ENCODE results near the gene MC5R. TPM values are rescaled to one million over a fixed set of nuclear protein-coding genes. Genes with fewer than 3 reads are reported as not detected.

MC5R gene
- total RNA-seq = not detected in 2 replicates

DNA sequence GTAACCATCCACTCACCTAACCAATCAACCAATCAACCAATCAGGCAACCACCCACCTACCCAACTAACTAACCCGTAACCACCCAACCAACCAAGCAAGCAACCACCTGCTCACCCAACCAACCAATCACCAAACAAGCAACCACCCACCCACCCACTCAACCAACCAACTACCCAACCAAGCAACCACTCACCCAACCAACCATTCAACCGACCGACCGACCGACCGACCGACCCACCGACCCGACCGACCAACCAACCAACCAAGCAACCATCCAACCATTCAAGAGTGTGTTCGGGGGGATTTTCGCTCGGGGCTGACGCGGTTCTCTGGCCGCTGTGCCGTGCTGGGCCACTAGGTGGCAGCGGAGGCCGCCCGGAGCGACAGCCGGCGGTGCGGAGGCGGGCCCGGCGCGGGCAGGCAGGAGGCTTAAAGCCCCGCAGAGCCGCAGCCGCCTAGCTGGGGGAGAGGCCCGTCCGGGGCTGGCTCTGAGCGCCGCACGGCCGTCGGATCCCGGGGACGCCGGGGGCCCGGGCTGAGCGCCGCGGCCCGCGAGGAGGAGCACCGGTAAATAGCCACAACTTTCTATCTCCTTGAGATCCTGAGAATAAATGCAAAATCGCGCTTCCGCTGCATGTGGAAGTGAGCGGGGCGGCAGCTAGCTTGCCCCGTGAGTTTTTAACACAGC, at the start of gene MC5R:
Gene MC5R (plus strand): TSS at position 443 of the 689 bp plus-strand sequence. CDS start 1,617 bp downstream, outside the sequence.
- DNase-seq = peak; percentile 72

DNA sequence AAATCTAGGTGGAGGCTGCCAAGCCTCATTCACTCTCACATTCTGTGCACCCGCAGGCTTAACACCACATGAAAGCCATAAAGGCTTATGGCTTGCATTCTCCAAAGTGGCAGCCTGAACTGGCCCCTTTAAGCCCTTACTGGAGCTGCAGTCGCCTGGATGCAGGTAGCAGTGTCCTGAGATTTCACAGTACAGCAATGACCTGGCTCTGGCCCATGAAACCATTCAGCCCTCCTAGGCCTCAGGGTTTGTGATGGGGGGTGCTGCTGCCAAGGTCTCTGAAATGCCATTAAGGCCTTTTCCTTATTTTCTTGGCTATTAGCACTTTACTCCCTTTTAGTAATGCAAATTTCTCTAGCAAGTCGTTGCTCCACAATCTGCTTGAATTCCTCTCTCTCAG, 48.9 kb upstream of the MC5R start:
- no peak for DNase-seq

DNA sequence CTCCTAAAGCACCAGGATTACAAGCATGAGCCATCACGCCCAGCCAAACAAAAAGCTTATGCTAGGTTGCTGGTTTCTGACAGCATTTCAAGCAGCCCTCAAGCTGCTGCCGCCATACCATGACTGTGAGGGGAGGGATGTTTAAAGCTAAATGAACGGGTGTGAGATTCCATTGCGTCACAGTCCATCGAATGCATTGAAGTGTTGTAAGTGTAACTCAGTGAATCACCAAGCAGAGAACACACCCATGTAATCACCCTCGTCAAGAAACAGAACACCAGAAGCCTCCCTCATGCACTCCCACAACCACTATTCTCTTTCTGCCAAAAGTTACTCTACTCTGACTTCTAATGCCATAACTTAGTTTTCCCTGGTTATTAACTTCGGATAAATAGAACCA, 32.8 kb upstream of the MC5R start:
- DNase-seq = no peak

DNA sequence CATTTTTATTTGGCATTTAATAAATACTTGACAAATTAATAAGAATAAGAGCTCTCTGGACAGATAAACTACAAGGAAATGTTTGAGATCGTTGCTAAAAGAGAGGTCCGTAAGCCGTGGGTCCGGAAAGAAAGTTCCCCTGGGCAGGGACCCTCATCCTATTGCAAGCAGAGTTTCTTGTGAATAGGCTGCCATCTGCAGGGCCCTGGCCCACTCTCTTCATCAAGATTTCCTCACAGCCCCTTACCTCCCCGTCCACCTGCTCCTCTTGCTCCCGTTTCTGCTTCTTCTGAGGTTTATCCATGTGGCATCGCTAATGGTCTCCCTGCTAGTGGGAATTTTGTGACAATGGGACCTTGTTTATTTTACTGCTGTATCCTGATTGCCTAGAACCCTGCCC, 30.1 kb upstream of the MC5R start:
- no peak for DNase-seq

DNA sequence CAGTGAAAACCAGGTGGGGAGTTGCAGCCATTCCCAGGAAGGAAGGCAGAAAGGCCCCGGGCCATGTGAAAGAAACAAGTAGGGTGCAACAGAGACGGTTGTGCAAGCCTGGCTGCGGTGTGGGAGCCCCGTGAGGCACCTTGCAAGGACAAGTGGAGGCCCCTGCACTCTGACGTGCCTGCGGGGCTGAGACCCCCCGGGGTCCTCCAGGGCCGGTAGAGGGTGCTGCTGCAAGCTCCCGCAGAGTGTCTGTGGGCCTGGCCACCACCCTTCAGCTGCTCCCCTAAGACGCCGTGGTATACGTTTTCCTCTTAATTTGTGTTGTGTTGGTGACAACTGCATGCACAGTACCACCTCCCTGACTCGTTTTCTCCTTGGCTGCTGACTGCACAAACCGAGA, 27.4 kb upstream of the MC5R start:
- no peak for DNase-seq

DNA sequence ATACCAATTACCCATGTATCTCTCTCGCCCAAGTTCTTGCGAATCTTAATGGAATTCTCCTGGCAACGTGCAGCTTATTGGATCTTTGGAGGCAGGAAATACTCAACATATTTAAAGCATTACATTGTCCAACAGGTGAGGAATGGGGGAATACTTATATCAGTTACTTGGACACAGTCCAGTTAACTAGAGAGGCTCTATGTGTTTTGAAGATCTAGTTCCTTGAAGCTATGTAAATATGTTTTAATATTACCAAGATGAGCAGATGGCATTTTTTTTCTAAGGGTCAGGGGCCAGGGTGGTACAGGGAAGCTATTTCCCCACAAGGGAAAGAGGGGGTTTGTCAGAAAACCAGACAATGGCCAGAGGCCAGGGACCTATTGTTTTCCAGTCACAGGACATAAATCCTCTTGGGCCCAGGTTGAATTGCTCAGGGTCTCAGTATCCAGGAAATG, 26.8 kb upstream of the MC5R start:
- peak; percentile 94 for DNase-seq

DNA sequence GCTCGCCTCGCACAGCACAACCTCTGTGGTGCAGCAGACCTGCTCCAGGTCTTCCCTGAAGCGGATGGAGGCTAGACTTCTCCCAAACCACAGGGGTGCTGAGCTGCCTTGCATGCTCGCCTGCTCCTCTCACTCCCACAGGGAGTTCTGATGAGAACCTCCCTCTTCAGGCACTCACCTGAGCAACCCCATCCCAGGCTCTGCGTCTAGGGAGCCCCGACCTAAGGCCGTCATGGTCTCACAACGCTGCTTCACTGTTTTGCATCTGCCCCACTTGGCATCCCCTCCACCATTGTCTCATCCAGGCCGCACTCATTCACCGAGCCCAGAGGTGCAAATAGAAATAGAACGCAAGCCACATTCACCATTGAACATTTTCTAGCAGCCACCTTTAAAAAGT, 24.6 kb upstream of the MC5R start:
- no peak for DNase-seq

DNA sequence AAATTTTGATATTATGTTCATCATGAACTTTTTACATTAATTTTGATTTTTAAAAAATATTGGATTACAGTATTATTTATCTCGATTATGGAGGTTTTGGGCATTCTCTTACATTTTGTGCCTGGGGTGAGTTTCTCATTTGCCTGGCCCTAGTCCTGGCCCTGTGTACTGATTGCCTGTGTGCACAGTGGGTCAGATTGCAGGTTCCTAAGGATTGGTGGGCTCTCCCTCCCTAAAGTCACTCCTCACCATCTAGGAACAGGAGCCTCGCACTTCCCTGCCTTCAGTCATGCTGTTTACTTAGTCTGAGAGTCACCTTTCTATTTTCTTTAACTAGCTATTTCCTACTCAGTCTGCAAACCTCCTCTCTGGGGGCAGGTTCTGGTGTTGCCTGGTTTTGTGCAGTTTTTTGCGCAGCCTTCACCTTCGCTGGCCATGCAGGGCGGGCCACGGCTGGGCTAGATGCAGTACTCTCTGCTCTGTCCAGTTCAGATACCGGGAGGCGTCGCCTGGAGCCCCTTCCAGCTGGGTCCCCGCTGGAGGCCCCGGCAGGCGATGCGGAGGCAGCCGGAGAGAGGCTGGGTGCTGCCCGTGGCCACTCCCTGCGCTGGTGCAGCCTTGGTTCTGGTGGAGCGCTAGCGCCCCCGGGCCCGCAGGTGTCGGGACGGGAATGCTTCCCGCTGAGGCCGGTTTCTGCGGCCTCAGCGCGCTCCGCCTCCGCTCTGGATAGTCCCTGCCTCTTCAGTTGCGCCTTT, 23.3 kb upstream of the MC5R start:
- peak; percentile 83 for DNase-seq

DNA sequence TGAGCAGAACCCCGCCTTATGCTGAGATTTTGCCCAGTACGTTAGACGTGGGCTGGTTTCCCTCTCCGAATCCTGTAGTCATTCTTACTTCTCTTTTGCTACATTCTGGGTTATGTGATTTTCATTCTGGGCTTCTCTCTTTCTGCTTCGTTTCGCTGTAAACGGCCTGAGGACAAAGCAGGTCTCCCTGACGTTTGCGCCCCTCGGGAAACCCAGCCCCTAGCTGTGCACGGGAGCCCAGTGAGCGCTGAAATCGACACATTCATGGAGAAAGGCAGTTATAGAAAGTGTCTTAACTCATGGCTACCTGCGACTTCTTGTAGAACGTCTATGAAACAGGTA, 22.7 kb upstream of the MC5R start:
- DNase-seq = no peak

DNA sequence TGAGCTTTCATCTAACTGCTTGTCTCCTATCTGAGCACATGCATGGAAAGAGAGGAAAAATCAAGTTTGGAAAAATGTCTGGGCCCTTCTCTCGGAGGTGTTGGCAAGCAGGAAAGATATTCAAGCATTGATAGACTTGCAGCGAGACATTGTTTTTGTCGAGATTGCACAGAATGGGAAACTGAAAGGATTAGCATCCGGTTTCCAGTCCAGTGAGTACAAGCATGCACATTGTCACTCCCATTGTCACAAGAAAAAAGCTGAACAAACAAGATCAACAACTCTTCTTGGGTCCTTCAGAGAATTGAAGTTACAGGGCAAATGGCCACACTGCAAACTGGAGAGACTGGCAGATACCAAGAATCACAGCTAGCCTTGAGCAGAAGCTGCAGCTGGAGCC, 19.6 kb upstream of the MC5R start:
- peak; percentile 41 for DNase-seq

DNA sequence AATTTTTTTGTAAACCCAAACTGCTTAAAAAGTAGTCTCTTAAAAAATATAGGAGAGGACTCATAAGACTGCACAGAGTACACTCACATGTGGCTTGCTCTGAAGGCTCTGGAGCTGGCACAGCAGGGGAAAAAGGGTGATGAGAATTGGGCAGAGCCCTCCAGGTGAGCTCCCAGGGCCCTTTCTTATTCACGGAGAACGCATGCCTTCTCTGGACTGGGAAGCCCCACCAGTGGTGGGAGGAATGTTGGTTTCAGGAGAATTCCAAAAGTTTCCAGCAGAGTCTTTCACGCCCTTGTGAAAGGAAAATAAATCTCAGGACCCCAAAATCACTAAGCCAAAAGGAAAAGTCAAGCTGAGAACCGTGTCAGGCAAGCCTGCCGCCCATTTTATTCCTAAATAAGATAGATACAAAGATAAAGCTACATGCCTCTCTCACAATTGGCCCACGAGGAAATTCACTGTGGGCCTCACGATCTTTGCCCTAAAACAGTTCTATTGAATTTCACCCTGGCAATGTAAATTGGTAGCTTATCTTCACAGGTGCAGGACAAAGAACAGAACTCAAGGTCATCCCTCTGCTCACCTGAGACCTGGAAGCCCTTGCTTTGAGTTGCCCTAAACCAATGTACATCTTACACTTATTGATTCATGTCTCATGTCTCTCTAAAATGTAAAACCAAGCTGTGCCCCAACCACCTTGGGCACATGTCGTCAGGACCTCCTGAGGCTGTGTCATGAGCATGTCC, 15.5 kb upstream of the MC5R start:
- DNase-seq = no peak

DNA sequence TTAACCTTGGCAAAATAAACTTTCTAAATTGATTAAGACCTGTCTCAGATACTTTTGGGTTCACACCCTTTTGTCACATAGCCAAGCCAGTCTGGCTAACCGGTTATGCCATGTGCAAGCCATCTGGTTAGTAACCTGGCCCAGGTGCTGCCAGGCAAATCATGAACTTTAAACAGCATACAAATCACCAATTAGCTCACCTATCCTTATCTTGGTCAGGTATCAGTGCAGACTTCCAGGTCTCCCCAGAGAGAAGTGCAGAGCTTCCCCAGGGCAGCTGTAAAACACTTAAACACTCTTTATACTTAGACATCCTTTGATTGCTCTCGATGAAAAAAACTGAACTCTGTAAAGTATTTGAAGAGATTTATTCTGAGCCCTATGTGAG, 14.9 kb upstream of the MC5R start:
- no peak for DNase-seq

DNA sequence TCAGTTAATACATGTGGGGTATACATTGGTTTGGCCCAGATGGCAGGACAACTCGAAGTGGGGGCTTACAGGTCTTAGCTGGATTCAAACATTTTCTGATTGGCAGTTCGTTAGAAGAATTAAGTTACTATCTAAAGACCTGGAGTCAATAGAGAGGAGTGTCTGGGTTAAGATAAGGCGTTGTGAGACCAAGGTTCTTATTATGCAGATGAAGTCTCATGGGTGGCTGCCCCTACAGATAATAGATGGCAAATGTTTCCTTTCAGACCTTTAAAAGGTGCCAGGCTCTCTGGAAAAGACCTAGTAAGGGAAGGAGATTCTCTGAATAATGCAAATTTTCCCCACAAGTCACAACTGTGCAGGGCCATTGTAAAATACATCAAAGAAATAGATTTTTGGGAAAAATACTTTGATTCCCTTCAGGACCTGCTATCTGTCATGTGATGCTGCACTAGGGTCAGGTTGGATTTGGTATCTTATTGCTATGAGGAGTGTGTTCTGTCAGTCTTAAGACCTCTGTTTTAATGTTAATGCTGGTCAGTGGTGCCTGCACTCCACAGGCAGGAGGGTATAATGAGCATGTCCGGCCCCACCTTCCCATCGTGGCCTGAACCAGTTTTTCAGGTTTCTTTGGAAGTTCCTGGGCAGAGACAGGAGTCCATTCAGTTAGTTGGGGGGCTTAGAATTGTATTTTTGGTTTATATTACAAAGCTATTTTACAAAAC, 14.3 kb upstream of the MC5R start:
- no peak for DNase-seq

DNA sequence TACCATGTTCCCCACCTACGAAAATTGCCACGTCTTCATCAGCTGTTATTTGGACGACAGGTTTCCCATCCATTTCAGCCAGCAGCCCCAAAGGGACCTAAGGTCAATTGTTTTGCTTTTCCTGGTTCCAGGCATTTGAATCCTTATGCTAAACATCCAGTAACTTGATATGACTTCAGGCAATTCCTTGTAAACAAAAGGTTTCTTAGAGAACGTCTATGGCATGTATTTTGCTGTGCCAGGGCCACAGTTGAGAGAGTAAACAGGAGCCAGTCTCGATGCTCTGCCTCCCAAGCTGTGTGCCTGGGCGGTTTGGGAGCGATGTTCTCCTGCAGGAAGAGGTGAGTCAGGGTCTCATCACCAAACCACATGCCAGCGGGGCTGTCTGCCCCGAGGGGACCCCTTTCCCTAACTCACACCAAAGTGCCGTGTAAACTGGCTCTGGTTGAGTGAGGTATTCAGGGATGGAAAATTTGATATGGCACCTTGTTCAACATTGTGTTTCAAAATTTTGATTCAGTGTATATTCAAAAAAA, 12.9 kb upstream of the MC5R start:
- no peak for DNase-seq

DNA sequence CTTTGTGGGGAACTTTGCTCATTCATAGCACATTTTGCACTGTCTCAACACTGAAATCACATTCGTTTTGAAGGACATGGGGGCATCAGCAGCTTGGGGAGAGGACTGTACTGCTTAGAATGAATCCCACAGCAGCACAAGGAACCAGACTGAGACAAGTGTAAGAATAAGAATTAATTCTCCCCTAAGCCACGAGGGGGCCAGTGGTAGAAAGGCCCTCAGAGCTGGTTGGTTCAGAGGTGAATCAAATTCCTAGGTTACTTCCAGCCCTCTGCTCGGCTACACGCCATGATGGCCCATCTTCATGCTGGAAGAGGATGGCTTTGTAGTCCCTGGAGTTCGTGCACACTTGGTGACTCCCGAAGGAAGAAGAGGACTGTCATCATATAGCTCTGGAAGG, 12.0 kb upstream of the MC5R start:
- peak; percentile 32 for DNase-seq

DNA sequence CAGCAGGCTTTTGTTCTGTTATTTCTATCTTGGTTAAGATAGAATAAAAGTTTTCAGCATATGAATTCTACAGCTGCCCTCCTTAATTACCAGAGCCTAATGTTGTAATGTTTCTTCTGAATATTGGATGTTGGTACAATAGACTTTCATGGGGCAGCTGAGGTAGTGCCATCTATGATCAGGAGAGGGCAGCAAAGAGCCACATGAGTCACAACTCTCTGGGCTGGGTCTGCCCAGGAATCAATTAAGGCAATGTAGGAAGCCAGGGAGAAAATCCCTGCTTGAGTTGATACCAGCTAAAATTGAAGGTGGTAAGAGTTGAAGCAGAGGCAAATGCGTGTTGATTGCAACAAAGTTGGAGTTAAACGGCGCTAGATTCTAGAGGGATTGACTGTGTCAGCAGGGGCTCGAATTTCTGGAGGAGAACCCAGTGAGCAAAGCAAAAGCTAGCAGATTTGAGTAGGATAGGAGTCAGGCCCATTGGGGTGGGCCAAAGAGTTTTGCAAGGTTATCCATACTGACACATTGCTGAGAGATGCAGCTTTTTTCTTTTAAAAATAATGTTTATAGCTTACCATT, 10.6 kb upstream of the MC5R start:
- peak; percentile 83 for DNase-seq

DNA sequence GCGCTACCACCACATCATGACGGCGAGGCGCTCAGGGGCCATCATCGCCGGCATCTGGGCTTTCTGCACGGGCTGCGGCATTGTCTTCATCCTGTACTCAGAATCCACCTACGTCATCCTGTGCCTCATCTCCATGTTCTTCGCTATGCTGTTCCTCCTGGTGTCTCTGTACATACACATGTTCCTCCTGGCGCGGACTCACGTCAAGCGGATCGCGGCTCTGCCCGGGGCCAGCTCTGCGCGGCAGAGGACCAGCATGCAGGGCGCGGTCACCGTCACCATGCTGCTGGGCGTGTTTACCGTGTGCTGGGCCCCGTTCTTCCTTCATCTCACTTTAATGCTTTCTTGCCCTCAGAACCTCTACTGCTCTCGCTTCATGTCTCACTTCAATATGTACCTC, 2.3 kb downstream of the MC5R start:
- DNase-seq = no peak

DNA sequence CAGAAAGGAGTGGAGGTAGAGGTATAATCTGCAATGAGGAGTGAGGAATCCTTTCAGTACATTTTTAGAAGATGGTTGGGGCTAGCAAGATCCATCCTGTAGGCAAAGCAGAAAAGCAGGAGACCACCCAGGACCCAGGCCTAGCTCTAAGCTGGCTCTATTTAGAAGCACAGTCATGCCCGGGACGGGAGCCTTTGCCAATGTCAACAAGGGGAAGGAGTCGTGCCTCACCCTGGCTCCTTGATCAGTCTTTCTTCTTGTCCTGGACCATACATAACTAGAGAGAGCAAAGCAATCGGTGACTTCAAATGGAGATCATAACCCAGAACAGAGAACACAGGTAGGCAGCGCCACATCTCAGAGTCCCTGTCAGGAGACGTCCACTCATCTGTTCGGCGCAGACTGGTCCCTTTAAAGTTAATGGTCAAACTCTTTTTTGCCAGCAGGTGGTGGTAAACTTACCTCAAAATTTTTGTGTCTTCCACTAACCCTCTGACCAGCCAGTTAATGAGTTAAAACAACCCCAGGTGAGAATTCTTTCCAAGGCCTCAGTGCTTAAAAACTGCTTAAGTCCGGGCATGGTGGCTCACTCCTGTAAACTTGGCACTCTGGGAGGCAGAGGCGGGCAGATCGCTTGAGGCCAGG, 8.0 kb downstream of the MC5R start:
- no peak for DNase-seq

DNA sequence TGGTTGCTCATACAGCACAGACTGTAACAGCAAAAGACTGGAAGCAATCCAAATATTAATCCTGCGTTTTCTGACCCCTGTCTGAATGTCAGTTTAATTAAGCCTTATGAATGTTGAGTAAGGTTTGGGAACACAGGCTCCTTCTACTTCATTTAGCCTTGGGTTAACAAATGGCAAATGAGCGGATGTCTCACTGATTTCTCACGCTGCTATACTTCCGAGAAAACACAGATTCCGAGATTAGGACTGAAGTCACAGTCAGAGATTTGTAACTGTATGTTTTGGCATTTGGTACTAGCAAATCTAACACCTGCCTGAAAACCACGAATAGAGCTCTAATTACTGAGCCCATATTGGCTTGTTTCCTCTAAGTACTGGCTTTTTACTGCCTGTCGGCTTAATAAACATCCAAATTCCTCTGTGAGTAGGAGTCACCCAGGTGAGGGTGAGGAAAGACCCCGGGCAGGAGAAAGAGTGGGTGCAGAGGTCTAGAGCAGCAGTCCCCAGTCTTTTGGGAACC, 10.6 kb downstream of the MC5R start:
- DNase-seq = no peak

DNA sequence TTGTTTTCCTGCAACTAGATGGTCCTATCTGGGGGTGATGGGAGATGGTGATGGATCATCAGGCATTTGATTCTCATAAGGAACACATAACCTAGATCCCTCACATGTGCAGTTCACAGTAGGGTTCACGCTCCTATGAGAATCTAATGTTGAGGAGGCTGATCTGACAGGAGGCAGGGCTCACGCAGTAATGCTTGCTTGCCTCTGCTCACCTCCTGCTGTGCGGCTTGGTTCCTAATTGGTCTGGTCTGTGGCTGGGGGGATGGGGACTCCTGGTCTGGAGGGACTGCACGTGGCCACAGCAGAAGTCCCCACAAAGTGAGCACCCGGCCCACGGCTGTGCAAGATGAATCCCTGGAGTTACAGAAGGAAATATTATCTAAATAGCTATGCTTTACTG, 11.3 kb downstream of the MC5R start:
- DNase-seq = no peak

DNA sequence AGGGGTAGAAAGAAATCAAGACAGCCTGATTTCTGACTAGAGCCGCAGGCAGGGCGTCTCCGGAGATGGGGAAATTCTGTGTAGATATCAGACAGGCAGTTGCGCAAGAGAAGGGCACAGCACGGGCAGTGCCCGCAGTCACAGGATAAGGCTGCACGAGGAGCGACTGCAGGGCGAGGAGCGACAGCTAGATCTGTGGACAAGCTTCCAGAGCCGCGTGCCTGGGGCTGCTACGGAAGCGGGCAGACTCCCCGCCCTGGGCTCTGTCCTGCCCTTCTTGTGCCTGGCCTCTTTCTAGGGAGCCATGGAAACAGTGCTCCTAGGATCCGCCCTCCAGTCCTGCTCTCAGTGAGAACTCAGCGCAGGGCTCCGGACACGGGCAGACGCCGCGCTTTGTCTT, 12.6 kb downstream of the MC5R start:
- DNase-seq = no peak

DNA sequence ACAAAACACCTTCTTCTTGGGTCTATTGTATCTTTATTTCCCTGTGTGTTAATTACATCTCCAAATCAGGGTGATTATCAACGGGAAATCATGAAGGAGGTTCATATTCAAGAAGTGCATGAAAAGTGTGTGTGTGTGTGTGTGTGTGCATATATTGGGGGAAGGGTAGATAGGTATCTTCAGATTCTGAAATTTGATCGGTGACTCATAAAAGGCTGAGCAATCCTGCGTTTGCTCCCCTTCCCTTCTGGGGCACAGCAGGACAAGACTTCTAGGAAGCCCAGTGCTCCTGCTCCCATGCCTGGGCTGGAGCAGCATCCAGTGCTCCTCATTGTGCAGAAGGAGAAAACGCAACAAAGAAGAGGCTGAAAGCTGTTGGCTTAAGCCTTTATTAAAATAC, 25.8 kb downstream of the MC5R start:
- DNase-seq = no peak

Data from dermis blood vessel endothelial cell (primary cell).